GM19468 (cell line): ENCODE results near the gene LRRC4C.

Source experiments
- ATAC-seq: cut with Tn5 transposase; IDR thresholded peaks from one replicate; pipeline ENCODE4 v1.9.1; 2021; ENCODE audit warnings: mild to moderate bottlenecking, moderate library complexity, moderate number of reproducible peaks; ENCODE audit not compliant: unreplicated experiment; ENCODE audit errors: extremely low read depth

Gene LRRC4C

DNA sequence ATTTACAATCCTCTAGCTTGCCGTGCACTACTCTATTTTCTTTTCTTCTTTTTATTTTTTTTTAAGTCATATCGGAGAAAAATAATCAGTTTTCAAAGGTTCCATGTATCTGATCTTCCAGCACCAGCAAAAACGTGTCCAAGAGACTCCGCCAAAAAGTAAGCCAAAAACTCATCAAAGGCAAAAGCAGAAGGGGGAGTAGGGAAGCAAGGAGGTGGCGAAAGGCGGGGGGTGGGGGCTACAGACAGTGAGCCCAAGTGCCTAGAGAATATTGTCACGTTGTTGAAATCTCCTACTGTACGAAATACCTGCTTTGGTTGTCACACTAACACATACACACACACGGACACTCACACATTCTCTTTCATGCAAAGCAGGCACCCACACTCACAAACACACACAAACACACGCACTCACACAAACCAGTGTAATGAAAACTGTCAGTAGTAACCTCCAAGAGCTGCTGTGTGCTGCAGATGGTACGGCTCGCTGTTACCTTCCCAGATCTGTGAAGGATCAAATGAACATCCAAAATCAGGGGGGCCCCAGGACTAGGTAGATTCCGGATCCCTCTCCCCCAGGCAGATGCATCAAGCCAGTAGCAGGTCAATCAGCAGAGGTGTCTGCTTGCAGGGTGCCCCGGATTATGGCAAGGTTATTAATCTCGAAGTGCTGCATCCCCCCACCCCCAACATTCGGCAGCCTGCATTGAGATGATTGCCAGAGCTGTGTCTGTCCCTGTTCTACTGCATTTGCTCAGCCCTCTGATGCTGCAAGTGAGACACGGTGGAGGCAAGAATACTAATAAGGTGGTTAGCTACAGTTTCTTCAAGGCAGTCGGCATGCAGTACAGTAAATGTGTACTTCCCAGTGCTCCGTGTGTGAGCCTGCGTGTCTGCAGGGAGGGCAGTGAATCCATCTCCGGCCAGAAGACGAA, at the start of gene LRRC4C:
LRRC4C (minus strand) TSS at position 188 of the 937 bp plus-strand sequence.
- ATAC-seq = no peak

DNA sequence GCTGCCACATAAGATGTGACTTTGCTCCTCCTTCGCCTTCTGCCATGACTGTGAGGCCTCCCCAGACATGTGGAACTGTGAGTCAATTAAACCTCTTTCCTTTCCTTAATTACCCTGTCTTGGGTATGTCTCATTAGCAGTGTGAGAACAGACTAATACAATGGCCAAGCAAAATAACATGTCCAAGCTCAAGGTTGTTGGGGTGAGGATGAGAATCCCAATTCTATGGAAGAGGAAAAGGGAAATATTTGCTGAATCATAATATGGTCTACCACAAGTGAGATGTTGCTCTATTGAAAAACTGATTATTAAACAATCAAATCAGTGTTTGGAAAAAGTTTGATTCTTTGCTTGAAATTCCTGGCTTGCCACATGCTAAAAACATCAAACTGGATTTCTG, 48.7 kb upstream of the LRRC4C start:
- ATAC-seq = no peak

DNA sequence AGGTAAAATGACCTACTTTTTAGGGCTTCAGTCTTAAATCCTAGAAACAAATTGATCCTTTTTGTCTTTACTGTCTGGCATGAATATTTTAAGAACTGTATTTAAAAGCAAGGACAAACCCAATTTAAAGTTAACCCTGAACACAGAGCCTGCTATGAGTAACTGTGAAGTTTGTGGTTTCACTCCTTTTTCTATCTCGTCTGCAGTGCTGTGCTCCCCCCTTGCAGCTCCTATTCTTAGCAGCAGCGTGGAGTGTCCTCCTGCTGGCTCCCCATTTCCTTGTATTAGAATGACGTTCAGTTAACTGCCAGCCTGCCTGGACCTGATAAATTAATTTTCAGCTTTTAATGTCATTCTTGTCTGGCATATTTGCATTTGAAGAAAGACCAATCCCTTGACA, 40.0 kb upstream of the LRRC4C start:
- no peak for ATAC-seq

DNA sequence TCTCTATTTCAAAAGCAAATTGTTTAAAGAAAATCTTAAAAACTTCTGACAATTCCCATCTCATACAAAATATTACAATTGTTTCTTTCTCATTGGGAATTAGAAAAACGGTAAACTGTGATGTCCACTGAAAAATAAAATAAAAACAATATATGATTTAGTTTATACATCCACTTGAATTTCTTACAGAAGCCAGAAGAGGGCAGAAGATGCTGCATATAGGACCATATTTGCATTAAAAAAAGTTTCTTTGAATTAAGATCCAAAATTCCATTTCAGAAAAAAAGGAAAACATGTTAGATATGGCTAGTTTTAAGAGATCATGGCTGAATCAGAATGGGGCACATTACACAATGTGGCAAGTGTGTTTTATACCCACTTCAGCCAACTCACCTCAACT, 39.3 kb upstream of the LRRC4C start:
- no peak for ATAC-seq

DNA sequence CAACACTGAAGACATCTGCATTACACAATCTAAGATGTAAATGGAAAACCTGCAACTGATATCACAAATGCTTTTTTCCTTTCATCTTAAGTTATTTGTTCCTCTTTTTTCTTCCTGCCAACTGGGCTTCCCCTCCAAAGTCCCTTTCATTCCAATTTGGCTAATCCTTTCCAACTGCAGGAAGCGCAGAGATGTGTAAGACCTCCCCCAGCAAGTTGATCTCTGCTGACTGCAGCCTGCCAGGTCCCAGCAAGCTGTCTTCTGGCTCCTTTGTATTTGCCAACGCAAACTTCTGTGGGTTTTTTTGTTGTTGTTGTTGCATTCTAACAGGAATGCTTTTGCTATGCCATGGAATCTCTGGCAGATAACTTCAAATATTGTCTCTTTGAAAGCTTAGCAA, 38.5 kb upstream of the LRRC4C start:
- no peak for ATAC-seq

DNA sequence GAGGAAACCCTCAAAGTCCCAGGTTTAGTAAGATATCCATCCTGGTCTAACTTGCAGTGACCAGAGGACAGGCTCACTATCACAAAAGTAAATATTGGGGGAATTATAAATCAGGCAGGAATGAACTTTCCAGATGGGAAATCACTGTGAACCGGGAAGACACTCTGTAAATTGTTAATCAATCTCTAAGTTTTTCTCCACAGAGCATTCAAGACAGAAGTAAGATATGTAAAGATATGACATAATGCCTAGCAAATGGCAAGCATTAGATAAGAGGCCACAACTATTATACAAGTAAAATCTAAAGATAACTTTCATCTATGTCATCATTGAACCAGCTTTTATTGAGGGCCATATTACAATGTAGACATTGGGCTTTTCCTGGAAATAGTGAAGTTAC, 35.3 kb upstream of the LRRC4C start:
- no peak for ATAC-seq

DNA sequence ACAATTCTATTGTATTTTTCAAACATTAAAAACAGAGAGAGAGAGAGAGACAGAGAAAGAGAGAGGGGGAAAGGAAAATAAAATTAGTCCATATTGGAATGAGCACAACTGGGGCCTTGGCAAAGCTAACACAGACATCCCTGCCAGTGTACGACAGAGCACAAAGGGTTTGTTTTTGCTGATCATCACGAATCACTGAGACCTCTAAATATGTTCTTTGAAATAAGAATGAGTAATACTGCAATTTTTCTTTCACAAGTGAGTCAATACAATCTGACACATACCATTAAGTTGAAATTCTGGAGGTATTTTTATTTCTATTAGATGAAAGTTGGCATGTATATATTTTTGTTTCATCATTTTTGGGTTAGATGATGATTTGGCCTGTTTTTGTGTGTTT, 27.0 kb upstream of the LRRC4C start:
- no peak for ATAC-seq

DNA sequence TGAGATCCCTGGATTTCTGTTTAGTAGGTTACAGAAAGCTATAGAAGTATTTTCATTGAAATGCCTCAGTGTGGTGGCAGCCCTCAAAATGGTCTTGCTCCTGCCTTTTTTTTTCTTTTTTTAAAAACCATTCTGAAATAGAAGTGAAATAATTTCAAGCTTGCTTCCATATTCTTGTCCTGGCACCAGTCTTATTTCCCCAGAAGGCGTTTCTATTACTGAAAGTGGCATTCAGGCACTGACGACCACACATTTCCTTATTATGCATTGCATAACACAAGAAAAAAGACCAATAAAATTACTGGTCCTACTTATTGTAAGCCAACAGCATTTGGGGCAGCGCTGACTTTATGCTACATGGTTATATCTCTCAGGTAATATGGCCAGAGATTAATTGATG, 24.5 kb upstream of the LRRC4C start:
- ATAC-seq = no peak

DNA sequence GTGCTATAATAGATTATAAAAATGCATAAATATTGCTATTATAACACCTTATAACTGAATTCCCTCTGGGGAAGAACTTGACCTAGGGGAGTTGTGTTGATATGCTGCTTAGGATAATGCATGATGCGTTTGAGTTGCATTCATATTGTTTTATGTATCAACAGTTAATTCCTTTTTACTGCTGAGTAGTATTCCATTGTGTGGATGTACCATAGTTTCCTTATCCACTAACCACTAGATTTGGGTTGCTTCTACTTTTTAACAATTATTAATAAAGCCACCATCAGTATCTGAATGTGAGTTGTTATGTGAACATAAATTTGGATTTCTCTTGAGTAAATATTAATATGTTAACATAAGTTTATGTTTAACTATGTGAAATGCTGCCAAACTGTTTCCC, 19.7 kb upstream of the LRRC4C start:
- ATAC-seq = no peak

DNA sequence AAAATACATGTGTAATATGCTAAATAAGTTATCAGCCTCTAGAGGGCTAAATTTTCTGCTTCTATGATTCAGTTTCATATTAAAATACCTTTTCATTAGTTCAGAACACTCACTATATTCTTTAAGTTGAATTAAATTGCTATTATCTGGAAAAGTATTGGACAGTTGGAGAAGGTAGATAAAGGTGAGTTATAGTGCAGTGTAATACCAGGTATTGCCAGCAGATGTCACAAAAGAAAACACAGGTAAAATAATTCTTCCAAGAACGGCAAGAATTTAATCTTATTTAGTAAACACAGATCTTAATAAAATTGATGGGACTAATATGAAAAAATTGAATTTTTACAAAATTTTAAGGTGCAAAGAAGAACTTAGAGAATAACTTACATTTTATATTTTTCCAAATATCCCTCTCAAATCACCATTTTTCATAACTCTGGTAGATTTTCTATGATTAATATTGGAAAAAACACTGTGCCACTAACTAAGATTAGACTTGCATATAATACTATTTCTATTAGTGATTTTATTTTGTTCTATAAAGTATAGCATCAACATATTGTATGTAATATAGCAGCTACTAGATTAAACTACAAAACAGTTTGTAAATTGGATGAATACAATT, 1.7 kb upstream of the LRRC4C start:
- ATAC-seq = no peak

DNA sequence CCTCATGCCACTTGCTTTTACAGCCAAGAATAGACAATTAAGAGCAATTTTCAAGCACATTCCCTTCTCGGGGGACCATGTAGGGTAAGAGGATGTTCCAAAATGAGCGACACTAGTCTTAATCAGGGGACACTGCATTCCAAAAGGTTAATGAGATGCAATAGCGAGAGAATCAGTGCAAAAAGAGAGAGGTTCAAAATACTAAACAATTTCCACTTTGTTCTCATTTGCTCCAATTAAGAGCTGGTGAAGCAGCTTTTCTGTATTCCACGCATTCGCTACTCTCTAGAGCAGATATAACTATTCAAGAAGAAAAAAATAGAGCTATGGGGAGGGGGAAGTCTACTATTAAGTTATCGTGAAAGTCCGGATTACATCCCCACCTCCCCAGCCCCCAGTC, 811 bp downstream of the LRRC4C start:
- ATAC-seq = no peak

DNA sequence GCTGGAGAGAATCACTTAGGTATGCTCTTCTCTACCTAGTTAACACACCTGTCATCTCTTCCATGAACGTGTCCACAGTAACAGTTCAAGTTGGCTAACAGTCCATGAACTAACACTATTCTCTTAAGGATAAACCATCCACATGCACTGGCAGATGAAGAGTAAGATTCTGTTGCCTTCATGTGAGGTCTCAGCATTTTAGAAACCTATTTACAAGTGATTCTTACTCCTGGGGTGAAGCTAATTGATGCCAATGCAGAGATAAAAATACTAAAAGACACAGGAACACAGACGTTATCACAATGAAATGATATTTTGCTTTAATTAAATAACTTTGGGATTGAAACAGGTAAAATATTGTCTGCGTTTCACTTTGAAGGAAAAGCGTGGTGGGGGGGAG, 1.3 kb downstream of the LRRC4C start:
- no peak for ATAC-seq

DNA sequence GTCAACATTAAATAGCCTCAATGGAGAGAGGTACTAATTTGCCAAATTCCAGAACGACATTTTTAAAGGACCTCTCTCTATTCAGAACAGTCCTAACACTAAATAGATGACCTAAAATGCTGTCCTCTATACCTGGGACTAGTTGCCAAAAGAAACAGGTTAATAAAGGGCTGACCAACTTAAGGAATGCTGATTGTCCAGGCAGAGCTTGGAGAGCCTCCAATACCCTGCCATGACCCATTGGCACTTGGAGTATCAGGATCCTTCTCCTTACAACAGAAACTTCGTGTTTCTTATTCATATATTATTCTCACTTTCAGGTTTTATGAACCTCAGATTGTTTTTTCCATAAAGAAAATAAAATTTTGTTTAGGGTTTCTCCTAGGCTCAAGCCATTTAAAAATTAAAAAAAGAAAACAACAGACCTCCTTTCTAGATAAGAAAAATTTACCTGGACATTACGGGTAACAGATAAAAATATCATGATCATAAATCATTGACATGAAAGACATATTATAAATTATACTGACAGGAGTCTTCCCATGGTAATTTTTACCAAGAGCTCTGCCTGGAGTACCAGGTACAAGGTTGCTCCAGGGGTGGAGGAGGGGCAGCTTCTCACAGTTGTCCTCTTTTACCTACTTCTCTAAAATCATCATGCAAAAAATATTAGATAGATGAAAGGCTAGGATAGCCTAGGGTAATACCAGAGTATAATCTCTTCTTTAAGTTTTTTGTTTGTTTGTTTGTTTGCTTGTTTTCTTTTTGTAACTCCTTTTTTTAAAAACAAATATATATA, 2.0 kb downstream of the LRRC4C start:
- no peak for ATAC-seq

DNA sequence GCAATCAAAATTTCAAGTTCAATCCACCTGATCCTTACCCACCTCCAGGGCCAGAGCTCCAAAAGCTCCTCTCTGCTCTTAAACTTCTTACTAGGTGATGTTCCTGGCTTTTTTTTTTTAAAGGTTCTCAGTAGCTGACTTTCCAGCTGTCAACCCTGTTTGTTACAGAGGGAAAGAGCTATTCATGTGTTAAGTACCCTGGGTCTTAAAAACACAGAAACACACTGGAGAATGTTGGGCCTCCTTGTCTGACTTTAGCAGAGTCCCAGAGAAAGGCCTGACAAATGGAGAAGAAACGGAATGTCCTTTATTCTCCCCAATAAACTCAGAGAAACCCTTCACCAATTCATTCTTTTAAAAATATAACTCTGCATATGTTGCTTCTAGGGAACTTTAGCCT, 3.2 kb downstream of the LRRC4C start:
- no peak for ATAC-seq

DNA sequence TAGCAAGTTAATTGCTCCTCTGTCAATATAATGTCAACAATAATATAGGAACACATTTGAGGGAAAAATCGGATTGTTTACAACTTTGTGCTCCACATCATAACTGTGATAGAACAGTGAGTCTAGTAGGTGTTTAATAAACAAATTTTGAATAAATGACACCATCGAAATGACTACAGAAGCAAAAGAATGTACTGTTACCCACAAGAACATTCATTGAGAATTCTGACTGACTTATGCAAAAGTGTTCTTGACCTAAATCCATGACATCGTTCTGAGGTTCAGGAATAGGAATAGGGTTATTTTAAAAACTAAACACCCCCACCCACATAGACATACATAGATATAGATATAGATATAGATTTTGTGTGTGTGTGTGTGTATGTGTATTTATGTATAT, 8.4 kb downstream of the LRRC4C start:
- ATAC-seq = no peak

DNA sequence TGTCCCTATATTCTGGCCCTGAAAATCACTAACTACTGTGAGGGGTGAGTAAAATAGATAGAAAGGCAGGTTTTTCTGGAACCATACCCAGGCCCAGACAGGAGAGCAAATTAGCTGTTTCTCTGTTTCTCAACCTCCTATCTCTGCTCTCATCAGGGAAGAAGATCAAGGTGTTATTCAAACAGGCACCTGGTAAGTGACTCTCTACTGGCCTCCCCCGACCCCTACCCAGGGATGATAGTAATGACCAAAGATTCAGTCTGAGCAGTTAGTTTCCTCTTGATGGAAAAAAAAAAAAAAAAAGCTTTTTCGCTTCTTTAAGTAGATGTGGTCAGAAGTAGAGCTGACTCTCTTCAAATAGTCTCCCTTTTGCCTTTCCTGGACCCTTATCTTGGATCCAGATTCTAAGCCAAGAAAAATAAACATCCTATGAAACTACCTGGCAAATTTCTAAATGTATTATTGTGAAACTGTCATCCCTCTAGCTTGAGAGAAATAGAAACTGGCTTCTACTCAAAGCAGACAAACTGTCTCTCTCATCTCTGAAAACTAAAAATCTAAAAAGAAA, 9.9 kb downstream of the LRRC4C start:
- ATAC-seq = no peak

DNA sequence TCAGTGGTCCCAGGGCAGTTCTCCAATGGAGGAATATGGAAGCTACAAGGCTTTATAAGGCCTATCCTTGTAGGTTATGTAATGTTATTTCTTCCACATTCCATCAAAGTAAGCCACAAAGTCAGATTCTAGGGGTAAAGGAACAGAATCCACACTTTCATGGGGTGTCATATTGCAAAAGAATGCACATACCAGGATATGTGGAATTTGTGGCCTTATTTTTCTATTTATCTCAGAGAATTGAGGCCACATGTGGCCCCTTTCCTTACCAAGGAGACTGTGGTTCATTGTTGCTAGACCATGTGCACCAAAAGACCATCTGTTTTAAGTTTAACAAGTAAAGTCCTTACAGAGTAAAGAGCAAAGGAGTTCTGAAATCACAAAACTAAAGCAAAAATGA, 12.9 kb downstream of the LRRC4C start:
- no peak for ATAC-seq

DNA sequence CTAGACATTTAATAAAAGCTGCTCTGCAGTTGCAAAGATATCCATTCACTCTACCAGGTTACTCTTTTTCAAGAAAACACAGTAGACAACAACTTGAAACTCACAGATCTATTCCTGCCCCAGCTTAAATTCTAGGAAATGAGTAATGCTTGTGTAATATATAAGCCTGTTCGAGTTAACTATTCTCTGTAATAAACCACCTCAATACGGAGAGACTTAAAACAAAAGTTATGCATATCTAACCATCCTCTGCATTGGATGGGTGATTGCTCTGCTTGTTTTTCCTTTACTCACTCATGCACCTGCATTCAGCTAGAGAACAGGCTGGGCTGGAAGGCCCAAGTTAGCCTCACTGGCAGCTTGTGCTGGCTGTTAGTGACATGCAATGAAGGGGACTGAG, 13.3 kb downstream of the LRRC4C start:
- no peak for ATAC-seq

DNA sequence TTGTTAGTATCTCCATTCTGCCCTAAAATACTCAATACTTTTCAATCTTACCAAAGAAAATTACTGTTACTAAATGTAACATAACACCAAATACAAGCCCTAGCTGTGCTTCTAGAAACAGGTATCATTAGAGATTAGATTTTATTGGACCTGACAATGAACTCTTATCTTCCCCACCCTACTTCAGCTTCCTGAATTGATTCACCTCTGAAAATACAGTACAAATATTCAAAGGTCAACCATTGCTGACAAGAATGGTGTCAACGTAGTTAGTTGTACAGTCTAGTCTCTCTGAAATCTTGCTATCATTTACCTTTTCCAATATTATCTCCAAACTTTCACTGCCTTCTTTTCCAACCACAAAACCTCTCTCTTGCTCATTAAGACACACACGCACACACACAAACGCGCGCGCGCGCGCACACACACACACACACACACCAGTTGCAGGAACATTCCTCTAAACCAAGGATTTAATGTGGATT, 22.4 kb downstream of the LRRC4C start:
- no peak for ATAC-seq

DNA sequence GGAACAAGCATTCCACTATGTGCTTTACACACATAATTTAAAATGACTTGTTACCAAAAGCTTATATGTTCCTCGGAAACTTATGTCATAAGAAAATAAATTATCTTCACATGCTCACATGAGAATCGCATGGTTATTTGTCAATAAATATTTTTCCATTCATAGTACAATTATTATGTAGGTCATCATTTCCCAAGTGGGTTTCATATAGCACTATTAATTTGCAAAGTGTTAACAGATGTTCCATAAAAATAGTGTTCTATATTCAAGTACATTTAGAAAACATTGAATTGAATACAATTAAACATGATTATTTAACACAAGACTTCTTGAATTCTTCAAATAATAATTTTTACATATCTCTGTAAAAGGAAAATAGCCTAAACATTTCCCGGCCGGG, 23.9 kb downstream of the LRRC4C start:
- no peak for ATAC-seq

DNA sequence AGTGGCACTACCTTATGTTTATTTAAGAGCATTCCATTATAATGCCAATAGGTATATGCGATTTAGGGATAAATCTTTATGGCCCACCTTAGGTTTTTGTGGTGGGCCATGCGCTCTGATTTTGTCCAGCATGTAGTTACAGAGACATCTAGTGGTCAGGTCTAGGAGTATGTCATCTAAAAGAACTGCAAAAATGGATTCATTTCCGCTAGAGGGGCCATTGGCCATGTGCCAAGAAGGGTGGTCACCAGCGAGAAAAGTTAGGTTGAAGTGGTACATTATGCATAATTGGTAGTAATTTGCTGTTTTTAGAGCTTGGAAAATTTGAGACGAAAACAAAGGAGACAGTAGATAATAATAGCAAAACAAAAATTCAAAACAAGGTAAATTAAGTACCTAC, 27.7 kb downstream of the LRRC4C start:
- ATAC-seq = peak; percentile 19
